Kidney (tissue), 14 donors: ENCODE results near the gene BUB1B. TPM values are rescaled to one million over a fixed set of nuclear protein-coding genes. Genes with fewer than 3 reads are reported as not detected.

Experiments
- DNase-seq, 5 donors: peaks; one replicate each; pipeline ENCODE4 v3.0.0-alpha.2; 2013 to 2020
- FAIRE-seq: peaks from 2 replicates; lab custom pipeline; 2012; peaks lifted over from hg19 to GRCh38; lab: Jason Lieb, UNC
- H3K27ac ChIP-seq, 2 donors: one replicate each; pipeline ENCODE4 v1.7.0; 2013; ENCODE audit warnings: low read depth in 2 of 2, low read length in 2 of 2, inconsistent platforms in 1 of 2
- H3K27me3 ChIP-seq: one replicate; pipeline ENCODE4 v1.7.1; 2013; ENCODE audit warnings: low read length, inconsistent platforms; ENCODE audit not compliant: control insufficient read depth, insufficient read depth
- H3K36me3 ChIP-seq, 3 donors: one replicate each; pipeline versions ENCODE4 v1.7.0 to v1.7.1; 2013; ENCODE audit warnings: low read length in 3 of 3, control low read depth in 1 of 3, inconsistent platforms in 1 of 3; ENCODE audit not compliant: insufficient read depth in 3 of 3, control insufficient read depth in 2 of 3
- H3K4me1 ChIP-seq, 3 donors: one replicate each; pipeline versions ENCODE4 v1.7.0 to v1.7.1; 2013; ENCODE audit warnings: low read length in 3 of 3, inconsistent platforms in 1 of 3, low read depth in 1 of 3; ENCODE audit not compliant: control insufficient read depth in 2 of 3, insufficient read depth in 2 of 3
- H3K4me3 ChIP-seq, 3 donors: one replicate each; pipeline versions ENCODE4 v1.7.0 to v1.8.1; 2013; ENCODE audit warnings: low read length in 3 of 3, control low read depth in 1 of 3, inconsistent platforms in 1 of 3
- H3K9ac ChIP-seq, 3 donors: one replicate each; pipeline versions ENCODE4 v1.7.0 to v1.7.1; 2013; ENCODE audit warnings: low read length in 3 of 3, control low read depth in 1 of 3, inconsistent platforms in 1 of 3
- H3K9me3 ChIP-seq, 3 donors: one replicate each; pipeline versions ENCODE4 v1.7.0 to v1.7.1; 2013; ENCODE audit warnings: low read length in 3 of 3, control low read depth in 1 of 3, inconsistent platforms in 1 of 3; ENCODE audit not compliant: control insufficient read depth in 2 of 3, insufficient read depth in 1 of 3
- CTCF ChIP-seq: IDR thresholded peaks from 3 replicates; pipeline ENCODE4 v1.5.1; 2012; ENCODE audit warnings: mild to moderate bottlenecking, moderate library complexity, borderline replicate concordance; ENCODE audit not compliant: insufficient read depth; ENCODE audit errors: extremely low read depth
- intact Hi-C: fragments of 100-400 bp; cut with DNase I; formaldehyde crosslinking; loops from one replicate; pipeline ENCODE4 v1.11.1; 2022
- polyA plus RNA-seq: library from polyadenylated mRNA; stranded (reverse); fragments of 350-450 nt; fragmentation: Illumina TruSeq; extraction: RNeasy Lipid Tissue Mini Kit (QIAGEN cat#74804); gene quantifications from one replicate; pipeline ENCODE4 v1.2.3, GENCODE V29; 2014; ENCODE audit warnings: low read depth, low replicate concordance; ENCODE audit not compliant: insufficient read depth
- total RNA-seq: library from RNA; stranded (reverse); fragmentation: NEBNext Ultra II Directional; extraction: Animal tissue kit (Norgen Biotek cat#: 25700); gene quantifications from one replicate; pipeline ENCODE4 v1.2.1, GENCODE V29; 2021
- donor health status: control.
- donor health status: control.
- donor health status: control.
- donor health status: control.
- donor health status: control.
- donor health status: DM: yes; HTN: yes; CAD: no.
- donor health status: Normal renal cell carcinoma (clear cell type).

The BUB1B gene
- total and polyA plus RNA-seq, 2 donors from 2014 or later: 0.69 to 0.94 TPM

GRCh38 chr15:40258544-40258943 is 97.7 kb downstream of the BUB1B start:
- intact Hi-C loops: no loop called here
- no peak for FAIRE-seq

GRCh38 chr15:40259021-40259420 is 98.2 kb downstream of the BUB1B start:
- Histone ChIP-seq H3K9me3 (no peaks in the 10 kb centered on the region), H3K27ac (no peak overlapping the region), H3K36me3 (no peaks in the 10 kb centered on the region), H3K9ac (no peak overlapping the region), H3K27me3 (peaks cover 1% of the 10 kb centered on the region), H3K4me3 (no peak overlapping the region), H3K4me1 (peaks cover 0 to 2% (median 0%) of the 10 kb centered on the region in 3 donors)
- no peak for TF ChIP-seq CTCF
- DNase-seq: no peak
- no peak for FAIRE-seq
- intact Hi-C loops: no loop called here

More at GRCh38 chr15:40258544-40258943, 97.7 kb downstream of the BUB1B start:
- Histone ChIP-seq H3K4me3 (no peak overlapping the region), H3K4me1 (peaks cover 0 to 5% (median 0%) of the 10 kb centered on the region in 3 donors), H3K36me3 (no peaks in the 10 kb centered on the region), H3K27ac (no peak overlapping the region), H3K9me3 (no peaks in the 10 kb centered on the region), H3K27me3 (peaks cover 6% of the 10 kb centered on the region), H3K9ac (no peak overlapping the region)
- peak in 1 of 5 donors; percentile 68 for DNase-seq
- TF ChIP-seq CTCF: no peak

DNA sequence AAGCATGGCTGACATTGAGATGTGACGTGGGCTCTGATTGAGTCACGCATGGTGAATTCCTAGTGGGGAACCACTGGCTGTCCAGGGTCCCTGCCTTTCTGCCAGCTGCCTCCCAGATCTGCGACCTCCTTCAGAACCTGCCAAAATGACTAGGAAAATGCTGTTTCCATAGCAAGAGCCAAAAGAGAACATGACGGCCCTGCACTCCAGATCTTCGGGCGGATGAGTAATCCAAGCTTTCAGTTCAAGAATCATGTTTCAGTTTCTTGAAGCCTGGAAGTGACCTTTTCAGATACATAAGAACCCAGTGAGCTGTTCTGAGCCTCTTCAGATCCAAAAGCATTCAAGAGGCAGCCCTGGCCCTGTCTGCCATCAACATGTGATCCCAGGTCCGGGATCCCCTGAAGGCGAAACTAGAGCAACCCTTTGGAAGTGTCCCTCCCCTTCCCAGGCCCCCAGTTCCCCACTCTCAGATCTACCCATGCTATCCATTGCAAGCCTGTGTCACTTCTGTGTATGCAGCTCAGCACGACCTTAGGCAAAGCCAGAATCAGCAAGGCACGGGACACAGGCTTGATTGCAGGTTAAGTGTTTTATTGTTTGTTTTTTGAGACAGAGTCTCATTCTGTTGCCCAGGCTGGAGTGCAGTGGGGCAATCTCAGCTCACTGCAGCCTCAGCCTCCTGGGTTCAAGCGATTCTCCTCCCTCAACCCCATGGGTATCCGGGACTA is 102.3 kb downstream of the BUB1B start:
- TF ChIP-seq CTCF: no peak
- no peaks in the 10 kb centered on the region for H3K27me3 ChIP-seq
- intact Hi-C loops: no loop called here
- no peak overlapping the region for H3K27ac ChIP-seq
- FAIRE-seq (no peak), DNase-seq (no peak)
- peaks cover 0 to 2% (median 0%) of the 10 kb centered on the region in 3 donors for H3K4me1 ChIP-seq
- no peak overlapping the region for H3K9ac ChIP-seq
- no peaks in the 10 kb centered on the region for H3K36me3 ChIP-seq
- H3K4me3 ChIP-seq: no peak overlapping the region
- H3K9me3 ChIP-seq: no peaks in the 10 kb centered on the region
